ENCODE data around the gene OPRD1.
"Not testable (repeated sequence)": the region's sequence is repeated elsewhere in the genome, so short reads cannot be mapped to it uniquely, and the experiment has no call there.

OPRD1 gene

GRCh38 chr1:28845786-28846543 is 34.0 kb downstream of the OPRD1 start:
- DNase-seq (ENCODE audit: low read depth in 3 of 3): no peak

- not testable (repeated sequence) for DNase-seq (ENCODE audit: low read depth in 3 of 3)
These were observed 35.2 kb downstream of the OPRD1 start for GRCh38 chr1:28847207-28847606.

GRCh38 chr1:28848416-28848815 is 36.4 kb downstream of the OPRD1 start:
- DNase-seq (ENCODE audit: low read depth in 3 of 3): no peak

- no peak for DNase-seq (ENCODE audit: low read depth in 3 of 3)
These were observed 41.2 kb downstream of the OPRD1 start for GRCh38 chr1:28853093-28853742.

- not testable (repeated sequence) for DNase-seq (ENCODE audit: low read depth in 3 of 3)
These were observed 42.4 kb downstream of the OPRD1 start for GRCh38 chr1:28854406-28854805.

- no peak for DNase-seq (ENCODE audit: low read depth in 3 of 3)
These were observed 43.1 kb downstream of the OPRD1 start for GRCh38 chr1:28855046-28855445.

- DNase-seq (ENCODE audit: low read depth in 3 of 3): no peak
These were observed 43.5 kb downstream of the OPRD1 start for GRCh38 chr1:28855469-28855951.

GRCh38 chr1:28855969-28856368 is 44.0 kb downstream of the OPRD1 start:
- DNase-seq (ENCODE audit: low read depth in 3 of 3): no peak

GRCh38 chr1:28860332-28861073 is 48.5 kb downstream of the OPRD1 start:
- no peak for DNase-seq (ENCODE audit: low read depth in 3 of 3)

- DNase-seq (ENCODE audit: low read depth in 3 of 3): no peak
These were observed 50.8 kb downstream of the OPRD1 start for GRCh38 chr1:28862571-28863403.

- DNase-seq (ENCODE audit: low read depth in 3 of 3): no peak
These were observed 52.7 kb downstream of the OPRD1 start for GRCh38 chr1:28864695-28865094.

GRCh38 chr1:28865997-28866650 is 54.2 kb downstream of the OPRD1 start:
- DNase-seq (ENCODE audit: low read depth in 3 of 3): no peak

- no peak for DNase-seq (ENCODE audit: low read depth in 3 of 3)
These were observed 55.9 kb downstream of the OPRD1 start for GRCh38 chr1:28867850-28868249.

GRCh38 chr1:28869952-28870351 is 58.0 kb downstream of the OPRD1 start:
- no peak for DNase-seq (ENCODE audit: low read depth in 3 of 3)

- DNase-seq (ENCODE audit: low read depth in 3 of 3): no peak
These were observed 59.8 kb downstream of the OPRD1 start for GRCh38 chr1:28871631-28872401.

GRCh38 chr1:28875134-28875533 is 63.2 kb downstream of the OPRD1 start:
- not testable (repeated sequence) for DNase-seq (ENCODE audit: low read depth in 3 of 3)

GRCh38 chr1:28877132-28877781 is 65.3 kb downstream of the OPRD1 start:
- peak; percentile 52 to 66 (median 53) for DNase-seq (ENCODE audit: low read depth in 3 of 3)

- no peak for DNase-seq (ENCODE audit: low read depth in 3 of 3)
These were observed 66.8 kb downstream of the OPRD1 start for GRCh38 chr1:28878796-28879195.

- DNase-seq (ENCODE audit: low read depth in 3 of 3): peak; percentile 54 to 67 (median 62)
These were observed 70.1 kb downstream of the OPRD1 start for GRCh38 chr1:28882009-28882628.

Data from stimulated activated CD4-positive, alpha-beta T cell treated with anti-CD3 and anti-CD28 coated beads, TNF-alpha, amount 100 ng/mL, for 4 hours (primary cell).